ENCODE results near the gene PALD1. TPM values are rescaled to one million over a fixed set of nuclear protein-coding genes. Genes with fewer than 3 reads are reported as not detected.

The PALD1 gene
- total RNA-seq, 1 experiment from 2014 or later: 1.8 TPM

DNA sequence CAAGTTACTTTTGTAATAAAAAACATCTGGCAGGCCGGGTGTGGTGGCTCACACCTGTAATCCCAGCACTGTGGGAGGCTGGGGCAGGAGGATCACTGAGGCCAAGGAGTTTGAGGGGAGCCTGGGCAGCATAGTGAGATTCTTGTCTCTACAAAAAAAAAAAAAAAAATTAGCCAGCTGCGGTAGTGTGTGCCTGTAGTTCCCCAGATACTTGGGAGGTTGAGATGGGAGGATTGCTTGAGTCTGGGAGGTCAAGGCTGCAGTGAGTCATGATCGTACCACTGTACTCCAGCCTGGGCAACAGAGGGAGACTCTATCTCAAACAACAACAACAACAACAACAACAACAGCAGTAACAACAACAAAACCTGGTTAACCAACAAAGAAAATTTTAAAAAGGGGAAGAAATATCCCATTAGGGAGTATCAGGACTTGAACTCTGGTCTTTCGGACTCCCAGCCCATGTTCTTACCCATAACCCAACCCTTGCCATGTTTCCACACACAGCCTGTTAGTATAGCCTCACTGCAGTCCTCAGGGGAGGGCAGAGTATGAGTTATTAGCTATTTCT is 17.2 kb downstream of the PALD1 start:
- in situ Hi-C loops (cut with HindIII; ENCODE audit: low pct_unique_long_range_greater_than_20kb, low sequenced_read_pairs): no loop called here
- DNase-seq (ENCODE audit: low read depth, low spot score): no peak

DNA sequence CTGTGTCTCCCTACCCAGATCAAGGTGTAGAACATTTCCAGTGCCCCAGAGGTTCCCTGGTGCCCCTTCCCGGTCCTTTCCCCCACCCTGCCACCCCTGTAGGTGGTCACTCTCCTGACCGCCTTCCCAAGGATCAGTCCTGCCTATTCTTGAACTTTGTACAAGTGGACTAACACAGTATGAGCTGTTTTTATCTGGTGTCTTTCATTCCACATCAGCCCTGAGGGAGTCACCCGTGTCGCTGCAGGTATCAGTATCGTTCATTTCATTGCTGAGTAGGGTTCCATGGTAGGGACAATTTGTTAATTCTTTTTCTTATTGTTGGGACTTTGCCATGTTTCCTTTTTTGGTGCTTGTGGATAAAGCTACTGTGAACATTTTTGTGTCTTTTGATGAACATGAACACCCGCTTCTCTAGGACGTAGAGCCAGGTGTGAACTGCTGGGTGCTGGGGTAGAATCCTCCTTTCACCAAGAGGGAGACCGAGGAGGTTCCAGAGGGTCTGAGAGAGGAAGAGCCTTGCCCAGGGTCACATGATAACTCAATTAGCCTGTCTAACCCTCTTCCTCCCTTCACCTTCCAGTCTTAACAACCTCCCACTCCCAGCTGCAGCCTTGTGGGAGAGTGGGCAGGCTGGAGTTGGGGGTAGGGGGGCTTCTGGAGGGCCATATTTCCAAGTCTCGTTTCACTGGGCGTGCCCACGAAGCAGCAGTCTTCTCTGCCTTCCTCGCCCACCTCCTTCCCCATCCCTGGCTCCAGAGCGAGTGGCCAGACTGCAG is 18.0 kb downstream of the PALD1 start:
- no peak for DNase-seq (ENCODE audit: low read depth, low spot score)
- in situ Hi-C loops (cut with HindIII; ENCODE audit: low pct_unique_long_range_greater_than_20kb, low sequenced_read_pairs): no loop called here

DNA sequence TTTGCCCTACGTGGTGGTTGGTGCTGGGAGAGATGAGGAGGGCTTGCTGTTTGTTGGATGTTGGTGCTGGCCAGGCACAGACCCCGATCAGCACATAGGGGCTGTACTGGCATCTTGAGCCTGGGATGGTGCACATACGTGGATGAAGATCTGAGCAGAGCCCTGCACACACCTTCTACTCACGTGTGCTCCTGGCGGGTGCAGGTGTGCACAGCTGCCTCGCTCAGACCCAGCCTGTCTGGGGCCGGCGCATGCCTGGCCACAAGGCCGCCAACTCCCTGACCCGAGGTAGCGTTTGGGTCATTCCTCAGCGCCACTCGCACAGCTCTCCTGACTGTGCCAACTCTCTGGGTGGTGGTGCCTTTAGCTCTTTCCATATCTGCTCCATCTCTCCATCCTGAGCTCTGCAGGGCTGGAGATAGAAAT is 18.6 kb downstream of the PALD1 start:
- in situ Hi-C loops (cut with HindIII; ENCODE audit: low pct_unique_long_range_greater_than_20kb, low sequenced_read_pairs): no loop called here
- no peak for DNase-seq (ENCODE audit: low read depth, low spot score)

DNA sequence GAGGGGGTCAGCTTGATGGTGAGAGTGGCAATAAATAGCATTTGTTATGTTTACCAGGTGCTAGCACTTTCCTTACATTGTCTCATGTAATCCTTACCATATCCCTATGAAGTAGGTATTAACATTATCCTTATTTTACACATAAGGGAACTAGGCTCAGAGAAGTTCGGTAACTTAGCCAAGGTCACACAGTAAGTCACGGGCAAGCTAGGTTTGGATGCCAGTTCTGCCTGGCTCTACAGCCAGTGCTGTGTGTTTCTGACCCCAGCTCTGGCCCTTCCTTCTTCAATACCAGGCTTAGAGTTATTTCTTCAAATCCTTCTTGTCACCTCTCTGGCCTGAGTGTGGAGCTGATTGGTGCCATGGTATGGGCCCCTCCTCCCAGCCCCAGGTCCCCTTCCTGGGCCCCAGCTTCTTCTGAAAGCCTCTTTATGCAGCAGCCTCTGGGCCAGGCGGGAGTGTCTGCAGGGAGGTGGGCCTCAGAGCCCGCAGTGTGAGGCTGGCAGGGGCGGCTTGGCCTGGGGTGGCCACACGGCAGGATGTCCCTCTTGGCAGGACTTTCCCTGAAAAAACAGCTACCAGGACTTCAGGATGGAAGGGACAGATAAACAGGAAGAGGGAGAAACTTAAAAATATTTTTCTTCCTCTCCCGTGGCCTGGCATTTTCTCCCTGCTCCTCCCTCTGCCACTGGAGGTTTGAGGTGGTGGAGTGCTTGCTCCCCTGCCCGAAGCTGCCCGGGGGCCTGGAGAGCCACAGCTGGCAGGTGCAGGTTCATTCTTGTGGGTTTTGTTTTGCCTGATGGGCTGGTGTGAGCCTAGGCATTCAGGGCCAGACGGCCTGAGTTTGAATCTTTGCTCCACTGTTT is 20.6 kb downstream of the PALD1 start:
- DNase-seq (ENCODE audit: low read depth, low spot score): no peak
- in situ Hi-C loops (cut with HindIII; ENCODE audit: low pct_unique_long_range_greater_than_20kb, low sequenced_read_pairs): no loop called here

DNA sequence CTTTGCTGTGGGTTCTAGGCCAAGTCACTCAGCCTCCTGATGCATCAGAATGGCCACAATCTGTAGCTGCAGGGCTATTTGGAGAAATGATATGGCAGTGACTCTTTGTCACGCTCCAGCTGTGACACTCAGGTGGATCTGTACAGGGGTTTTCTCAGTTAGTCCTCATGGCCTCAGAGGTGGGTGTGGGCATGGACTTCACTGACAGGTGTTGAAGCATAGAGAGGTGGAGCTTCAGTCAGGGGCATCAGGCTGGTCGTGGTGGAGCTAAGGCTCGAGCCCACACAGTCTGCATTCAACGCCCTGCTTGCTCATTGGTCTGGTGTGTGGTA is 21.2 kb downstream of the PALD1 start:
- in situ Hi-C loops (cut with HindIII; ENCODE audit: low pct_unique_long_range_greater_than_20kb, low sequenced_read_pairs): no loop called here

DNA sequence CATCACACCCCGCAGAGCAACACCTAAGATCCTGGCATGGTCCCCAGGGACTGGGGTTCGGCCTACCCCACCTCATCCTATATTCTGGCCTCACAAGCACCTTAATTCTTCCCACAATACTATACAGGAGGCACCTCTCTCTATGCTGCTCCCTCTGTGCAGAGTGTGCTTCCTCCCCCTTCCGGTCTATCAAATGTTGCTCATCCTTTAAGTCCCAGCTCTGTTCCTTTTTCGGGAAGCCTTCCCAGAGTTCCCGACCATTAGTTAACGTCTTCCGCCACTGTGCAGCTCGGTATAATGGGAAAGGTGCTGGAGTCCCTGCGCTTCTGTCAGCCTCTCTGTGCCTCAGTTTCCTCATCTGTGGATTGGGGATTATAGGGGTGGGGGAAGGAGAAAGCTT is 21.8 kb downstream of the PALD1 start:
- in situ Hi-C loops (cut with HindIII; ENCODE audit: low pct_unique_long_range_greater_than_20kb, low sequenced_read_pairs): no loop called here
- no peak for DNase-seq (ENCODE audit: low read depth, low spot score)

More for the DNA sequence above, 21.2 kb downstream of the PALD1 start:
- DNase-seq (ENCODE audit: low read depth, low spot score): no peak

DNA sequence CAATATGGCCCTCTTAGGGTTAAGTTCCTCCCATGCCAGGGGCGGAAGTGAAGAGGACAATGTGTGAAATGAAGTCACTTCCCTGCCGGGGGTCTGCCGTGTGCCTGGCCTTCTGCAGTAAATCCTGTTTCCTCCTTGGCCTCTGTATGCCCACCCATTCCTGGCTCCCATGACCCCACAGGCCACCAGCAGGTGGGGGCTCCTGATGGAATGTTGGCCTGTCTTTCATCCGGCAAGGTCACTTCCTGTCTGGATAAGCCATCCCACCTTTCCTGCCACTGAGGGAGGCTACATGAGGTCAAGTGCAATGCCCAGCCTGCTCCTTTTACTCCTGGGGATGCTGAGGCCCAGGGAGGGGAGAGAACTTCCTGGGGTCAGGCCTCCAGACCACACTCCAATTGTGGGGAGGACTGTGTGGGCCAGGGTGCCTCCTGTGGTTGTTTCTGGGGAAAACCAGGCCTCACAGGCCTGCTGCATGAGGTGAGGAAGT is 22.3 kb downstream of the PALD1 start:
- no peak for DNase-seq (ENCODE audit: low read depth, low spot score)

DNA sequence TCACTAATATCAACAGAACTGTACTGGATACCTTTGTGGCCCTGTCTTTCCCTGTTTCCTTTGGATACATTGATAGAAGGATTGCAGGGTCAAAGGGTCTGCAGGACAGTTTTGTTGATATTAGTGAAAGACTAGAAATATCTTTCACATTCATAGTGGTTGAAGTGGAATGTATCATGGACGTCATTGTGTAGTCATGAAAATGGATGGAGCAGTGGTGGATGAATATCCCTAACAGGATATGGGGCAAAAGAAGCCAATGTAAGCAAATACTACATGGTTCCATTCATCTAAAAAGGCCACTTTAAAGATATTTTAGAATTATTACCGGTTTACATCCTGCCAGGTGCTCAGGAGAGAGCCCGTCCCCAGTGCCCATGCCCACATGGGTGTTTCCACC is 23.8 kb downstream of the PALD1 start:
- in situ Hi-C loops (cut with HindIII; ENCODE audit: low pct_unique_long_range_greater_than_20kb, low sequenced_read_pairs): no loop called here
- no peak for DNase-seq (ENCODE audit: low read depth, low spot score)

More for the DNA sequence above, 22.3 kb downstream of the PALD1 start:
- in situ Hi-C loops (cut with HindIII; ENCODE audit: low pct_unique_long_range_greater_than_20kb, low sequenced_read_pairs): no loop called here

DNA sequence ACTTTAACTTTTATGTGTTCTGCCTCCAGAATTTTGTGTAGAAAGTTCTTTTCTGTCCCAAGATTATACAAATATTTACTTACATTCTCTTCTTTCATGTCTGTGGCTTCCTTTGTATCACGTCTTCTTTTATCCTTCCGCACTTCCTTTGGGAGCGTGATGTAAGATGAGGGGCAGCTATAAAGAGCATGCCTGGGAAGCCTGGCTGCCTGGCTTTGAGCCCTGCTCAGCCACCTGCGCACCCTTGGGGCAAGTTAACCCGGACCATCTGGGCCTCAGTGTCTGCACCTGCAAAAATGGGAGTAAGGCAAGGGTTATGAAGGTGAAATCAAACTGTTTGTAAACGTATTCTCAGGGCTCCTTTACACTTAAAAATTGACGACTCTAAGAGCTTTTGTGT is 25.2 kb downstream of the PALD1 start:
- in situ Hi-C loops (cut with HindIII; ENCODE audit: low pct_unique_long_range_greater_than_20kb, low sequenced_read_pairs): no loop called here
- no peak for DNase-seq (ENCODE audit: low read depth, low spot score)

DNA sequence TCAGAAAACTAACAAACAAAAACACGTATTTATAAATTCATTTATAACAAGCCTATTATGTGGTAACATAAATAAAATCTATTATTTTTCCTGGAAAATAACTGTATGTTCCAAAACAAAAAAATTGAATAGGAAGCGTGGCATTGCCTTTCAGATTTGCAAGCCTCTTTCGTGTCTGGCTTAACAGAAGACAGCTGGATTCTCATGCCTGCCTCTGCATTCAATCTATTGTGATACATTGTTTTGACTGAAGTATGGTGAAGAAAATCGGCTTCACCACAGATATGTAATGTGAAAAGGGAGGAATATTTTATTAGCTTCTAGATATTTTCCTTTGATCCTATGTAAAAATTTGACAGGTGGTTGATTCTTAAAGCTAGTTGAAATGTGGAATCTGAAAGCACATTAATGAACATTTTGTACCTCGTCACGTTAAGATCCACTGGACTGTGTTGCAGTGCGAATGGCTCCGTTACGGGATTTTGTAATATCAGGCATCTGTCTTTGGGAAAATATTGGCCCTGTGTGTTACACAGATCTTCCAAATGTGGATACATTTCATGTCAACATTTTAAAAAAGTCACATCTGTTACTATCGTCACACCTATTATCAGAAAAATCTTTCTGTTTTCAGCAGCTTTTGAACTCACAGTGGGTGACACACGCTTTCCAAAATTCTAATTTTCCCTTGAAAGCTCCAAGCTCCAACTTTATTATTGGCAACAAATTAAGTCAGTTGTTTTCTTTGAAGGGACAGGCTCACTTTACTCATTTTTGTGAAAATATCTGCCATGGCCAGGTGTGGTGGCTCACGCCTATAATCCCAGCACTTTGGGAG is 26.2 kb downstream of the PALD1 start:
- in situ Hi-C loops (cut with HindIII; ENCODE audit: low pct_unique_long_range_greater_than_20kb, low sequenced_read_pairs): no loop called here
- no peak for DNase-seq (ENCODE audit: low read depth, low spot score)

DNA sequence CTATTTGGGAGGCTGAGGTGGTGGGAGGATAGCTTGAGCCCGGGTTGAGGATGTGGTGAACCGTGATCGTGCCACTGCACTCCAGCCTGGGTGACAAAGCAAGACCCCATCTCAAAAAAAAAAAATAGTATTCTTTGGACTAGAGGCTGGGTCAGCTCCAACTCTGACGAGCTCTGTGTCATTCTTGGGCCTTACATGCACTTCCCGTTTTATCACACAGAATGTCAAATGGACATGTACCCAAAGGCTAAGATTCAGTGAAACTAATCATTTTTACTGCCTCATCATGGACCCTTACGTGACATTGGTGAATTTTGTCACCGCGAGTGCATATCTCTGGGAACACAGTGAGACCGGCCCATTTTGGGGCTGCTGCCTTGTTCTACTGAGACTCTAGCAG is 27.3 kb downstream of the PALD1 start:
- no peak for DNase-seq (ENCODE audit: low read depth, low spot score)
- in situ Hi-C loops (cut with HindIII; ENCODE audit: low pct_unique_long_range_greater_than_20kb, low sequenced_read_pairs): no loop called here

DNA sequence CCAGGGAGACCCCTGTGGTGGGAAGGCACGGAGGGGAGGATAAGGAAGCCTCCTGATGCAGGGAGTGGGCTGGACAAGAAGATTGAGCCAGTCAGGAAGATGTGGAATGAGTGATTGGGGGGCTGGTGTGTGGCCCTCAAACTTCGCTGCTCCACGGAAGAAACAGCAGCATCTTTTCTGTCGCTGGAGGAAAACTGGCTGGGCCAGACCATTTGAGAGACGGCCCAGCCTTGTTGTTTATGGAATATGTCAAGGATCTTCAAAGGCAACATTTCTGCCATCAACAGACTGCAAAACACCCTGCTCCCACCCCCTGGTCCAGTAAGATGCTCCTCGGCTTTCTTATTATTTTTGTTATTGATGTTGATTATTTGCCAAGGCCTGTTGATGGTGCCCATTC is 29.4 kb downstream of the PALD1 start:
- in situ Hi-C loops (cut with HindIII; ENCODE audit: low pct_unique_long_range_greater_than_20kb, low sequenced_read_pairs): no loop called here

DNA sequence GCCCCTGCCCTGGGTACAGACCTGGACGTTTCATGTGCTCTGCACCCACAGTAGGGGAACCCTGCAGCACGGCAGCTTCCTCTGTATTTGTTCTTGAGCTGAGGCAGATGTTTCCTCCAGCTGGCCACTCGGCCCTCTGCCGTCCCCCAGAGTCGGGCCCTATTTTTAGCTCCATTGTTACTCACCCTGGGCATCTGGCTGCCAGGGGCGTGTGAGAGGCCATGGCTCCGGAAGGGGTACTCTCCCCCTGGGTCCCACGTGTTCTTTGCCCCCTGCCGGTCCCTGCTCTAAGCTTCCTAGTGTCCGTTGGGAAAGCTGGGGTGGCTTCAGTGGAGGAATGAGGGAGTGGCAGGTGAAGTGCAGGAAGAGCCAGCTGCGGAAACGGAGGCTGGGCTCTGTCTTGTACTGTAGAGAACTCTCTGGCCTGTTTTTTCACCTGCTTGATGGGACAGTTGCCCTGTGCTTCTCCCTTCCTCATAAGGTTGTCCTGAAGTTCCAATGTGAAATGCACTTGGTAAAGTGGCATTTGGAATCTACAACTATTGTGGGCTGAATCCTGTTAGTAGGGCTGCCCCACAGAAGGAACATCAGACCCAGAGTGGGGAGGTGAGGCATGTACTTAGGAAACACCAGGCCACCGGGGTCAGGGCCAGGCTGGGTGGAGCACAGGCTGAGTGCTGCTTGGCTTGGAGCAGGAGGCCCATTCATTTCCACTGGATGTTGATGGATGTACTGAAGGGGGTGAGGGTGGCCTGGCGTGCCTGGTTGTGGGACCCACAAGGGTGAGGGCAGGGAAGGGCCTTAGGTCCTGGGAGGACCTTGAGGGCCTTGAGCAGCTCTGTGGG is 30.6 kb downstream of the PALD1 start:
- in situ Hi-C loops (cut with HindIII; ENCODE audit: low pct_unique_long_range_greater_than_20kb, low sequenced_read_pairs): no loop called here
- no peak for DNase-seq (ENCODE audit: low read depth, low spot score)

More for the DNA sequence above, 29.4 kb downstream of the PALD1 start:
- no peak for DNase-seq (ENCODE audit: low read depth, low spot score)

DNA sequence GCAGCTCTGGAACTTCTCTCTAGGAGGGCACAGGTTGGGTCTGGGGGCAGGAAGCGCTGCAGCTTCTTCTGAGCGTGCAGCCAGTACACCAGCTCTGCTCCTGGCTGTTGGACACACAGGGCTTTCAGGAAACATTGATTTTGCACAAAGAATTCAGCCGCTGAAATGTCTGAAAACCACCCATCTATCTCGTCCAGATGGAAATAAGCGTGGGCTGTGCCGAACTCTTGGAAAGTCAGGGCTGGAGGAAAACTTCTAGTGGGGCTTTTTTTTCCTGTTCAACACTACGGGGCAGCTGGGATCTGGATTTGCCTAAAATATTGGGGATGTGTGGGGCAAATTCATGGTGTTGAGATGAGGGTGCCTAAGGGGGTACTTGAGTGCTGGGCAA is 31.2 kb downstream of the PALD1 start:
- no peak for DNase-seq (ENCODE audit: low read depth, low spot score)
- in situ Hi-C loops (cut with HindIII; ENCODE audit: low pct_unique_long_range_greater_than_20kb, low sequenced_read_pairs): no loop called here

DNA sequence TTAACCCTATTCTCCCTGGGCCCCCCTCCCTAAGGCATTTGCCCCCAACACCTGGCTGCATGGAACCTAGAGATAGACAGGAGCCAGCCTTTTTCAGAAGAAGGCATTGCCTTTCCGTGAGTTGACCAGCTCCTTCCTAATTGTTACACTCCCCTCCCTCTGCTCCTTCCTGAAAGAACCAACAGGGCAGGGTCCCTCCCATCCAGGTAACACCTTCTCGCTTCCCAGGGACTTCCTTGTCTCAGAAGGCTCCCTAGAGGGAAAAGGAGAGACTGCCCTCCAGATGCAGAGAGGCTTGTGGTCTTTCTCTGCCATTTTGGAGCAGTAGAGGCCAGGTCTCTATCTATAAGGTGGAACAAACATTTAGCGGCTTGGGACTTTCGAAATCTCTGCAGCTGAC is 31.9 kb downstream of the PALD1 start:
- no peak for DNase-seq (ENCODE audit: low read depth, low spot score)
- in situ Hi-C loops (cut with HindIII; ENCODE audit: low pct_unique_long_range_greater_than_20kb, low sequenced_read_pairs): no loop called here

DNA sequence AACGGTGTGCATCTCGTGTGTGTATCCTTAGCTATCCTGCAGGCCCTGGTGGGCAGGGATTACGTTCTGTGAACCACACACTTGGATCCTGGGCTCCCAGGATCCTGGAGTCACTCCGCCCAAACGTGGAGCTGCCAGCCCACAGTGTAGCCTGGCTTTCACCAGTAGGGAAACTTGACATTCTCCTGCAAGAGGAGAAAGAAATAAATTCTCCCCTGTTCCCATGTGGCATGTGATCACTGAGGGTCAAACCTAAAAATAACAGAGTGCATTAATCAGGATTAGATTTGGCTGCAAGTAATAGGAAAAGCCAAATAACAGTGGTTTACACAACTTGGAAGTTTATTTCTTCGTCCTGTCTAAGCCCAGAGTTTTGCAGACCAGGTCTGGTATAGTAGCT is 32.3 kb downstream of the PALD1 start:
- in situ Hi-C loops (cut with HindIII; ENCODE audit: low pct_unique_long_range_greater_than_20kb, low sequenced_read_pairs): no loop called here
- DNase-seq (ENCODE audit: low read depth, low spot score): no peak

DNA sequence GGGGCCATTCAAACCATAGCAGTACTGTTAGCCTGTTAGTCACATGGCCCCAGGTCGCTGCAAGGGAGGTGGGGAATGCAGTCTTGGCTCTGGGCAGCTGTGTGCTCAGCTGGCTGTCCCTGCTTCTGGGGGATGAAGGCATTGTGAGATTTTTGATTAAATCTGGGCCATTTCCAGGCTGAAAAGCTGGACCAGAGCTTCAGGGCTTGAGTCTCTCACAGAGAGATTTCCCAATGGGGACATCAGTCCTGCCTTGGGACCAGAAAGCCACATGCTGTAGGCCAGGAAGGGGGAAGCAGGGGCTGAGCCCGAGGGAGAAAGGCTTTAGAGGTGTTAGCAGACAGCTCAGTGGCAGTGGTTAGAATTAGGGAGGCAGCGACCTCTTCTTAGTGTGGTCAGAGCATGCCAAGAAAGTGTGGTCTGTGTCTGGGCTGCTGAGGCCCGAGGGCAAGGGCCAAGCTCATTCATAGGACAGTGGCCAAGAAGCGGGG is 33.6 kb downstream of the PALD1 start:
- DNase-seq (ENCODE audit: low read depth, low spot score): peak; percentile 5
- in situ Hi-C loops (cut with HindIII; ENCODE audit: low pct_unique_long_range_greater_than_20kb, low sequenced_read_pairs): no loop called here
